Head of caudate nucleus (tissue), 42 donors: ENCODE data around the gene WNT16.
A peak's percentile ranks its signal among the peaks of the same experiment; 100 is the strongest.
"Not testable (repeated sequence)": the region's sequence is repeated elsewhere in the genome, so short reads cannot be mapped to it uniquely, and the experiment has no call there.

ENCODE experiments used
- DNase-seq, 42 donors: peaks; one replicate each; pipeline versions ENCODE4 v3.0.0 to v3.0.0-alpha.2; 2020 to 2021; ENCODE audit warnings: mixed read lengths in 7 of 42
- intact Hi-C: fragments of 100-400 bp; cut with DNase I; formaldehyde crosslinking; loops from one replicate; pipeline ENCODE4 v1.15.0; 2022

Gene WNT16, protein sequence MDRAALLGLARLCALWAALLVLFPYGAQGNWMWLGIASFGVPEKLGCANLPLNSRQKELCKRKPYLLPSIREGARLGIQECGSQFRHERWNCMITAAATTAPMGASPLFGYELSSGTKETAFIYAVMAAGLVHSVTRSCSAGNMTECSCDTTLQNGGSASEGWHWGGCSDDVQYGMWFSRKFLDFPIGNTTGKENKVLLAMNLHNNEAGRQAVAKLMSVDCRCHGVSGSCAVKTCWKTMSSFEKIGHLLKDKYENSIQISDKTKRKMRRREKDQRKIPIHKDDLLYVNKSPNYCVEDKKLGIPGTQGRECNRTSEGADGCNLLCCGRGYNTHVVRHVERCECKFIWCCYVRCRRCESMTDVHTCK

DNA sequence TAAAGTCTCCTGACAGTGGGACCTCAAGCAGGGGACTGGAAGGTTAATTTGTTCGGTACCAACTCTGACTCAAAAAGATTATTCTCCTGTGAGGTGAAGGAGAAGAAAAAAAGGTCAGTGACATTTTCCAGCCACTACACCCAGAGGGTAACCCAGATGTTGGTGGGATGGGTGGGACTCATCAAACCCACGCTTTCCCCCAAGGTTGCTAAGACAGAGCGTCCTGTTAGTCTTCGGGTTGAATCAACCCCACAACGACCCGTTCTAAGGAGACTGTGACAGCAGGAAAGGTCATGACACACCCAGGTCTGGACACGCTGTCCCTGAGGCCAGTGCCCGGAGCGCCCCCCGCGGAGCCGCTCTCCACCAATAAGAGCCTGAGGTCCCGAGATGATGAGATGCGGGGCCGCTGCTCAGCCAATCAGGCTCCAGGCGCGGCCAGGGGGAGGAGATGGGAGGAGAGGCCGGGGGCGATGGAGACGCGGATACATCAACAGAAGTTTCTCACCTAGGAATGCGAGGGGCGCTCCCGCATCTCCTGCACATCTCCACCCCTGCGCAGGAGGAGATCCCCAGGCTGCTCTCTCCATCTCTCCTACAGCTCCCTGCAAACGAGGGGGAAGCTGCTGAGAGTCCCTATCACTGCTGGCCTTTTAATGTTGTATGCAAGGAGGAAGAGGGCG is at the start of gene WNT16:
Gene WNT16 (plus strand): TSS at position 493 of the 683 bp plus-strand sequence. CDS start 293 bp downstream, outside the sequence.
- intact Hi-C loops = no loop called here
- DNase-seq = peak in 40 of 42 donors; percentile 15 to 88 (median 60)

DNA sequence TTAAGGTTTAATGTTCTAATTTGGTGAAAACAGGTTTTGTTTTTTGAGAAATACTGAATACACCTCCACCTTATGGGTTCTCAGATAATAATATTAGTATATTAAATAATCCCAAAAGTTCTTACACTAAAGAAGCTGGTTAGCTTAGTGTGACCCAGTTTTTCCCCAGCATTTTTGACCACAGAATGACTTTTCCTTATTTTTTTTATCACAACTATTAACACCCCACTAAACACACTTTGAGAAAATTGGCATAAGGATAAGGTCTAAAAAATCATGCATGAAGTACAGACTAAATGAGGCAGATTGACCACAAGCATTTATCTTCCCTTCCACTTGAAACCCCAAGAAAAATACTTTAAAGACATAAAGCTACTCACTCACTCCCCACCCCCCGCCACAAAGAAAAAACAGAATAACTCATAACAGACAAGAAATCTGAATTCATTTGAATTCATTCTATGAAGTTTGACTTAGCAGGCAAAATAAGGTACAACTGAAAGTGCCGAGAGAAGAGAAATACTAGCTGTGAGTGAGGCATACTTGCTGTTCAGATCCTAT is 49.7 kb upstream of the WNT16 start:
- intact Hi-C loops = no loop called here

DNA sequence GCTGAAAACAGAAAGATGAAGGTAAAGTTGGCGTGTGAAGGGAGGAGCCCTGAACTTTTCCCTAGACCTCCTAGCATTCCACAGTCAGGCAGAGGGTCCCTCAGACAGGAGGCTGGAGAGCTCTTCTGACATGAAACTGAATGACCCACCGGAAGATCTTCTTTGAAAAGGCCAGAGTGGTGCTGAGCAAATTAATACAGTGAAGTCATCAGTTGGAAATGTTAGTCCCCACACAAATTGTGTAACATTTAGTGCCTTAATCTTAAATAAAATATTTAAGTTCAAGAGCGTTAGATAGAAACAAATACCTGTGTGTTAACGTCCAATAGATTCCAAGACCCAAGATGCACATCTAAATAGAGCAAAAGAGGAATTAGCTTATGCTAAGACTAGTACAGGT is 49.0 kb upstream of the WNT16 start:
- DNase-seq = no peak
- intact Hi-C loops = no loop called here

More for the DNA sequence above, 49.7 kb upstream of the WNT16 start:
- no peak for DNase-seq

DNA sequence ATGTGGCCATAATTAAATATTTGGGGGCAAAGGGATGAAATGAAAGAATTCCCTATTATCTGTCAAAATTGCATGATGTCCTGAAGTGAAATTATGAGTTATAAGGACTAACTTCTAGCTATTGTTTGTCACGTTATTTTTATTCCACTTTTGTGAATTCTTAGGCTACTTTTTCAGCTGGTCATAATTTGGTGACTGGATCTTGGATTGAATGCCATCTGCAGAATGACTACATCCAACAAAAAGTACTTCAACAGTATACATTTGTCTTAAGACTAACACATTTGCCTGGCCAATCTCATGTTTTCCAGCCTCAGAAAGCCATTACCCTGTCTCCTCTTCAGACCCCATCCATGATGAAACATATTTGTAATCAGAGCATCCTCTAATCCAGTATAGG is 48.1 kb upstream of the WNT16 start:
- intact Hi-C loops = no loop called here
- no peak for DNase-seq

DNA sequence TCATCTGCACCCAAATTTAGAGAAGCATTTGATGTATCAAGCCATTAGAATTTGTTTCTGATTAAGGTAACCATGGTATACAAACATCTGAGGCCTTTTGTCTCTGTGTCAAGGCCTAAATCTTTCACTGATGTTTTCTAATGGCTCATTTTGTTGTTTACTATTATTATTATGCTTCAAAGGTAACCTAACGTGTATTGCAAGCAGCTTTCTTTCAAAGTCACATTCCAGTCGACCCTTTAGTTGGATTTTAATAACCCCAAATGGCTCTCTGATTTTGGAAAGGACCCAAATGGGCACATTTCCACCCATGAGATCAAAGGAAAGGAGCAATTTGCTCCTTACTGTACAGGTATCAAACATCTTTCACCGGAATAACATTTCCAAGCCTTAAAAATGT is 46.7 kb upstream of the WNT16 start:
- DNase-seq = no peak
- intact Hi-C loops = no loop called here

DNA sequence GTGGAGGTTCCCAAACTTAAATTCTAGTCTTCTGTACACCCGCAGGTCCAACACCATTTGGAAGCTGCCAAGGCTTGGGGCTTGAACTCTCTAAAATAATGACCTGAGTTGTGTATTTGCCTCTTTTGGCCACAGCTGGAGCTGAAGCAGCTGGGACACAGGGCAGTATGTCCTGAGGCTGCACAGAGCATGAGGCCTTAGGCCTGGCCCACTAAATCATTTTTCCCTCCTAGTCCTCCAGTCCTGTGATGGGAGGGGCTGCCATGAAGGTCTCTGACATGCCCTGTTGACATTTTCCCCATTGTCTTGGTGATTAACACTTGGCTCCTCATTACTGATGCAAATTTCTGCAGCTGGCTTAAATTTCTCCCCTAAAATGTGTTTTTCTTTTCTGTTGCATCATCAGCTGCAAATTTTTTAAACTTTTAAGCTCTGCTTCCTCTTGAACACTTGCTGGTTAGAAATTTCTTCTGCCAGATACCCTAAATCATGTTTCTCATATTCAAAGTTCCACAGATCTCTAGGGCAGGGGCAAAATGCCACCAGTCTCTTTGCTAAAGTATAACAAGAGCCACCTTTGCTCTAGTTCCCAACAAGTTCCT is 43.6 kb upstream of the WNT16 start:
- intact Hi-C loops = no loop called here

DNA sequence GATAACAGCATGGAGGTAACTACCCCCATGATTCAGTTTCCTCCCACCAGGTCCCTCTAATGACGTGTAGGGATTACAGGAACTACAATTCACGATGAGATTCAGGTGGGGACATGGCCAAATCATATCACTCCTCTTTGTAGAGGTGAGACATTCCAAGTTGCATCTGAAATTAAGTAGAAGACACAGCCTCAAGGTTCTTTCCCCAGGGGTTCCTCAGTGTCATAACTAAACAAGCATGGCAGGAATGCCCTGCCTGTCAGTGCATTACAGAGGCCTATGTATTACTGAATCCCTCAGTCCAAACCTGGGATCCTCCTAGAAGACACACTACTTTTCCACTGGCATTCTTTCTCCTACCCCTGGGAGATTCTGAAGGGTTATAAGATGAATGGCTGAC is 42.6 kb upstream of the WNT16 start:
- DNase-seq = no peak
- intact Hi-C loops = no loop called here

More for the DNA sequence above, 43.6 kb upstream of the WNT16 start:
- no peak for DNase-seq

DNA sequence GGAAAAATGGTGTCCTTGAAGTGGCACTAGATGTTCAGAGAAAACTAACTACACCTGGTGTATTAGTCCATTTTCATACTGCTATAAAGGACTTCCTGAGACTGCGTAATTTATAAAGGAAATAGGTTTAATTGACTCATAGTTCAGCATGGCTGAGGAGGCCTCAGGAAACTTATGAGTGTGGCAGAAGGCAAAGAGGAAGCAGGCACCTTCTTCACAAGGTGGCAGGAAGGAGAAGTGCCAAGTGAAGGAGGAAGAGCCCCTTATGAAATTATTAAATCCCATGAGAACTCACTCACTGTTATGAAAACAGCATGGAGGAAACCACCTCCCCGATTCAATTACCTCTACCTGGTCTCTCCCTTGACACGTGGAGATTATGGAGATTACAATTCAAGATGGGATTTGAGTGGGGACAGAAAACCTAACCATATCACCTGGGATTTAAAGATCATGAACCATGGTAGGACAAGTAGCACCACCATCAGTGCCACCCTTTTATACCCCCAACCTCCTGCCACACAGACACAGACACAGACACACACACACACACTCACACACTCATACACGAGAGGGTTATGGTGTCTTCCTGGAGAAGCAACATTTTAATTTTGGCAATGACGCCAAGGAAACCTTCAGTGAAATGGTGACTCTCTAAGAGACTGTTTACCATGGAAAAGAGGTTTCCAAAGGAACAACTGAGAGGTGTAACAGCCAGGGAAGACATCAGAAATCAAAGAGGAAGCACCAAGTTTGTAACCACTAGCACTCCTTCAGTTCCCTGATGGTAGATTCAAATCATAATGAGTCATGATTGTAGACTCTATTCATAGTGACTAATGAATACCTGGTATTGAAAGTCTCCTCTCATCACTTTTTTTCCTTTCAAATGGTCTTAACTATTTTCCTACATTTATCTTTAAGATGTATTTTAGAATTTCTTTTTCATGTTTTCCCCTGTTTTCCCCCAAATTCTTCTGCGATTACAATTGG is 41.8 kb upstream of the WNT16 start:
- intact Hi-C loops = no loop called here
- no peak for DNase-seq

DNA sequence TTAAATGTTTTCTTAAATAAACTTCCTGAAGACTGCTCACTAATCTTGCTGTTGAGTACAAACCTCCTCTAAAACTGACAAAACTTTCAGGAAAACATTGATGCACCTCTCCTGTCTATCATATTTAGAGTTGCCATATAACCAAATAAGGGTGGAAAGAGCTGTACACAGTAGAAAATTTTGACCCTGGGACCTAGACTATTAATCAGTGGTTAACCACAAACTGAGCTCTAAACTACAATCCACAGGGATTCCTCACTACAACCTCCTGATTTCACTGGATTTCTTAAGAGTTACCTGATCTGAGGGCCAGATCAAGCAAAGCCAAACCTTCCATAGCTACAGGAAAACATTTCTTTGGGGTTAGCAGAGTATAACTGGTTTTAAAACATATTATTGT is 39.9 kb upstream of the WNT16 start:
- DNase-seq = no peak
- intact Hi-C loops = no loop called here

DNA sequence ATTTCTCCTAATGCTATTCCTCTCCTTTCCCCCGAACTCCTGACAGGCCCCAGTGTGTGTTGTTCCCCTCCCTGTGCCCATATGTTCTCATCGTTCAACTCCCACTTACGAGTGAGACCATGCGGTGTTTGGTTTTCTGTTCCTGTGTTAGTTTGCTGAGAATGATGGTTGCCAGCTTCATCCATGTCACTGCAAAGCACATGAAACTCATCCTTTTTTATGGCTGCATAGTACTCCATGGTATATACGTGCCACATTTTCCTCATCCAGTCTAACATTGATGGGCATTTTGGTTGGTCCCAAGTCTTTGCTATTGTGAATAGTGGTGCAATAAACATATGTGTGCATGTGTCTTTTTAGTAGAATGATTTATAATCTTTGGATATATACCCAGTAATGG is 38.9 kb upstream of the WNT16 start:
- intact Hi-C loops, DNase-seq: not testable (repeated sequence)

DNA sequence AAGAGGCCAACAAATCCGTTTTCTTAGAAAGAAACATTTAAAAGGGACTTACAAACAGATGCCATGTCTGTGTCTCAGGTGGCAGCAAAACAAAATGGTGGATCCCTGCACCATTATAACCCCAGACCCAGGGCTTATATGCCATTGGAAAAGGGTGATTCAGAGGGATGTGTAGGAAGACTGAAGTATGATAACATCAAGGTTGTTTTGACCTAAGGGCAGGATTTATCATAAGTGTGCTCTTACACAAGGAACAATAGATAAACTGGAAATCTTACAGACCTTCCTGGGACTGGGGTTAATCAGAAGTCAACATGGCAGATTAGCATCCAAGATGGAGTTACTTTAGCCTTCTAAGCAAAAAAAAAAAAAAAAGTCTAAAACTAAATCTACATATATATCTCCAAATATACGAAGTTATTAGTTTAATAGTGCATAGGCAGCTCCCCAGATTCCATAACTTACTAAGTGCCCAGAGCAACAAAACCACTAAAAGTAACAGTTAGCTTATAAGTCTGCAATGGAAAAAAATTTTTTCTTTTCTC is 34.3 kb upstream of the WNT16 start:
- intact Hi-C loops = no loop called here
- DNase-seq = no peak

DNA sequence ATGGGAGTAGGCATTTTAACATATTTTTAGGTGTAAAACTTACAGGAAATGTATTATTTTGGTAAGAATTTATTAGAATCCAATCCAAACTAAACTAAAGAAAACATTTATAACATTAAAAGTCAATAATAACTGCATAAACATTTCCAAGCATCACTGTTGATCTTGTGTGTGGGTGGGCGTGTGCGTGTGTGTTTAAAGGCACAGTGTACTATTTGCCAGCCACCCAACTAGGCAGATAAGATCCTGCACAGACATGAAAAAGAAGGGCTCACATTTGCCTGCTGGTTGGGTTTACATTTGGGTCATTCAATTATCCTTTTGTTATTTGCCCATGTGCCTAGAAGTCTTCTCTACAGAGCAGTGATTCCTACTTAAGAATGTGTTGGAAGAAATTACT is 31.0 kb upstream of the WNT16 start:
- intact Hi-C loops = no loop called here
- DNase-seq = no peak

DNA sequence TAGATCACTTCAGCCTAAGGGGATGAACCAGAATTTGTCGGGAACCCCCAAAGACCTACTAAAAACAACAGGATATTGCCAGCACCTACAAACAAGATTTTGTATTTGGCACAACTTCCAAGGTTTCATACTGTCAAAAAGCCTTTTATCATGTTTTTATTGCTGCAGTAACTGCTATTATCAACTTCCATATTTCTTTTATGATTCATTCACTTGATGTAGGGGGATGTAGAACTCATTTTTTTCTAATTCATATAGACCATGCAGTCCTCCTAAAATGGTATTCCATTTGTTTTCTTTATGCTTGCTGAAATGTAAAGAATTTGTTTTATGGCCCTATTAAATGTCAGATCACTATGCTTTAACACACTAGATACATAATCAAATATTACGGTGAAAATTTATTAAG is 30.0 kb upstream of the WNT16 start:
- intact Hi-C loops = no loop called here

DNA sequence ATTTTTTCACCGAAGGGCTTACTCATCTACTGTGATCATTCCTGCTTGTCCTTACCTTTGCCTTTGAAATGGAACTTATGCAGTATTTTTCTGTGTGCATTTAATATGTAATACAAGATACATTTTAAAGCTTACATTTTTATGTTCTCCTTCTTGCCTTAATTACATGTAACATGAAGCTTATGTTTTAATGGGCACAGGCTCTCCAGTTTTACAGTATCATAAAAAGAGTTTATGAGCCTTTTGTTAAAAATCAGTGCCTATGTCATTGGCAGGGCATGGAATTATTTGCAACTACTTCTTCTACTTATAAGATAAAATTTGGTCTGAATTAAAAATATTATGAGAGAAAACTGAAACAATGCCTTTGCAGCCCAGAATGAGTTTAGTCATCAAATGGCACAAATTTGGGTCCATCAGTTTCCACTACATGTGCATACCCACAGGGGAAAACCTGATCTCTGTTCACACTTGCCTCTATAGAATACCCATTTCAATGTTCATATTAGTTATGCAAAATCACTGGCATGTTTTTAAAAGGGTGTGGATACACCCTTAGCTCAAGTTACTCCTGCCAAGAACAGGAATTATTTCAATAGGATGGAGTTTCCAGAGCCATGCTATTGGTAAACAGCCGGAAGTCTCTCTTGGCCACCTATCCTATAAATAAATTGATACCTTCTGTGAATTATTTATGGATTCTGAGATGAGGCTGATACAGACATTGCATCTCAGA is 27.9 kb upstream of the WNT16 start:
- DNase-seq = no peak
- intact Hi-C loops = no loop called here

More for the DNA sequence above, 30.0 kb upstream of the WNT16 start:
- no peak for DNase-seq

DNA sequence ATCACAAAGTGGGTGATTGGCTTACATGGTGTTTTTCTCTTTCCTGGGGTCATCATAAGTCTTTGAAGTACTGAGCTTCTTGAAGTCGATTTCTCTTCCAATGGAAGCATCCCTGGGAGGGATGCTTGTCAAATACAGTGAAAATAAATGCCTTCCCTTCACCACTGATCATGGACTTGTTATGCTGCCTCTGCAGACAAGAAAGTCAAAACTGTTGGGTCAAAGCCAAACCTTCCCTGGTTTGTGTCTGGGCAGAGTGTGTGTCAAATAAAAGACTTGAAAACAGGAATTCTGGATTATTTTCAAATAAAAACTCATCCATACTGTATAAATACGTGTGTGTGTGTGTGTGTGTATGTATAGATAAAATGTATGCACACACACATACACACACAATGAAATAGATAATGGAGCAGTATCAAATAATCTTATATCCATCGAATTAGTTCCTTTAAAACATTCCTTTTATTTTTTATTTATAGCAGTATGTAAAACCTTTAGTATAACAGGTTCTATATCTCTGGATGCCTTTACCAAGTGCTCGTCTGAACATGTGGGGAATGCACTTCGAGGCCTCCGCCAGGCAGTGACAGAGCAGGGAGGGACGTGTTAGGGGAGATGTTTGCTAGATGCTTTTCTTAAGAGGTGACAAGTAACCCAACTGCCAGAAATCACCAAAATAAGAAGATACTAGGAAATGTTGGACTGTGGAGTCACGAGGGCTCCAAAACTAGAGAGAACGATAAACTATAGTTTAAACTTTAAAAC is 27.2 kb upstream of the WNT16 start:
- intact Hi-C loops = no loop called here
- no peak for DNase-seq

DNA sequence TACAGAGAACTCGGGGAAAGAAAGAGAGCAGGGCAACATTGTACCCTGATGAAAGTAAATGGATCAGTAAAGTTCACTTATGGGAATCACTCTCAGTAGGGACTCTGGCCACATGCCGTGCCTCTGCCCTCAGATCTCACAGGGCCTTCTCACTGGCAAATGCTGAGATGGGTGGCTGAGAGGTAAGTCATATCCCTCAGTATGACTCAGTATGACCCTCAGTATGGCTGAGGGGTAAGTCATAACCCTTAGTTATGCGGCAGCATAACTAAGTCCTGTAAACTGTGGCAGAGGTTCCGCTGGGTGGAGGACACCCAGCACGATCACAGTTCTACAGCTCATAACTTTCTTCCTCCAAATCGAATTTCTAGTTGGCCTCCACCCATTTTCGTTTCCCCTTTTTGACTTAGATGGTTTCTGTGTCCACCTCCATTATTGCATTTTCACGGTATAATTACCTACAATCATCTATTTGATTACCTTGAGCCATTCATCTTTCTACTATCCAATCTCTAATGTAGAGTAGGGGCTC is 26.5 kb upstream of the WNT16 start:
- no peak for DNase-seq
- intact Hi-C loops = no loop called here
